ENCODE results near the gene CARD6. TPM values are rescaled to one million over a fixed set of nuclear protein-coding genes. Genes with fewer than 3 reads are reported as not detected.
"Not testable (repeated sequence)": the region's sequence is repeated elsewhere in the genome, so short reads cannot be mapped to it uniquely, and the experiment has no call there.

CARD6 gene
- total RNA-seq = 10 to 100 TPM in 1 of 4 donors, 1 to 10 TPM in 3; 4.1 to 20.6 (median 7.1) TPM

- TF ChIP-seq POLR2A (IDR thresholded peaks at IDR 0.05) (no peak), CTCF (IDR thresholded peaks at IDR 0.05) (no peak)
- Histone ChIP-seq H3K4me1 (no peaks in the 10 kb centered on the region), H3K36me3 (no peaks in the 10 kb centered on the region), H3K9me3 (no peaks in the 10 kb centered on the region), H3K27ac (peak within 1 kb of the TSS; percentile 52 to 69 (median 61)), H3K27me3 (no peaks in the 10 kb centered on the region), H3K4me3 (peak within 1 kb of the TSS; percentile 23 to 57 (median 34))
- DNase-seq = no peak
Observed at GRCh38 chr5:40841068-40841805, at the start of gene CARD6. TSS of gene CARD6 (plus strand) at chr5:40841367. CDS start at chr5:40841383, 16 bp downstream.

- Histone ChIP-seq H3K36me3 (no peaks in the 10 kb centered on the region), H3K27me3 (no peaks in the 10 kb centered on the region), H3K9me3 (no peaks in the 10 kb centered on the region), H3K4me1 (peaks cover 0 to 18% (median 3%) of the 10 kb centered on the region in 4 donors), H3K27ac (no peak overlapping the region), H3K4me3 (no peak overlapping the region)
- TF ChIP-seq POLR2A (IDR thresholded peaks at IDR 0.05) (no peak), CTCF (IDR thresholded peaks at IDR 0.05) (no peak)
- DNase-seq = no peak
Observed at GRCh38 chr5:40791715-40792139, 49.4 kb upstream of the CARD6 start.

- DNase-seq, H3K9me3 ChIP-seq, H3K27me3 ChIP-seq, H3K4me3 ChIP-seq, H3K36me3 ChIP-seq, H3K27ac ChIP-seq: not testable (repeated sequence)
- H3K4me1 ChIP-seq = peaks cover 0 to 20% (median 3%) of the 10 kb centered on the region in 4 donors
Observed at GRCh38 chr5:40792691-40793090, 48.5 kb upstream of the CARD6 start.

- H3K4me3 ChIP-seq, H3K36me3 ChIP-seq, H3K9me3 ChIP-seq, DNase-seq, H3K27me3 ChIP-seq, H3K27ac ChIP-seq: not testable (repeated sequence)
- peaks cover 0 to 20% (median 3%) of the 10 kb centered on the region in 4 donors for H3K4me1 ChIP-seq
Observed at GRCh38 chr5:40794340-40794739, 46.8 kb upstream of the CARD6 start.

- not testable (repeated sequence) for H3K27ac ChIP-seq, H3K27me3 ChIP-seq, DNase-seq, H3K9me3 ChIP-seq, H3K4me3 ChIP-seq, H3K36me3 ChIP-seq
- peaks cover 0 to 20% (median 3%) of the 10 kb centered on the region in 4 donors for H3K4me1 ChIP-seq
Observed at GRCh38 chr5:40794877-40795276, 46.3 kb upstream of the CARD6 start.

GRCh38 chr5:40796487-40796889 is 44.7 kb upstream of the CARD6 start:
- TF ChIP-seq POLR2A (IDR thresholded peaks at IDR 0.05) = no peak
- TF ChIP-seq CTCF (IDR thresholded peaks at IDR 0.05) = no peak
- peaks cover 0 to 20% (median 1%) of the 10 kb centered on the region in 4 donors for H3K4me1 ChIP-seq
- H3K27ac ChIP-seq = peak overlapping the region in 2 of 4 donors; percentile 15 to 90
- no peaks in the 10 kb centered on the region for H3K27me3 ChIP-seq
- no peak for DNase-seq
- peak overlapping the region in 3 of 4 donors; percentile 93 to 99 (median 95) for H3K4me3 ChIP-seq
- no peaks in the 10 kb centered on the region for H3K36me3 ChIP-seq
- no peaks in the 10 kb centered on the region for H3K9me3 ChIP-seq

GRCh38 chr5:40797273-40798011 is 43.7 kb upstream of the CARD6 start:
- DNase-seq = peak; percentile 73 to 91 (median 81)
- Histone ChIP-seq H3K4me3 (peak overlapping the region; percentile 83 to 99 (median 94)), H3K36me3 (no peaks in the 10 kb centered on the region), H3K27me3 (no peaks in the 10 kb centered on the region), H3K9me3 (no peaks in the 10 kb centered on the region), H3K4me1 (peaks cover 0 to 20% (median 0%) of the 10 kb centered on the region in 4 donors), H3K27ac (peak overlapping the region; percentile 89 to 97 (median 94))
- TF ChIP-seq POLR2A (IDR thresholded peaks at IDR 0.05) (no peak), CTCF (IDR thresholded peaks at IDR 0.05) (no peak)

Measured in Peyer's patch (tissue), 4 donors.